Stimulated activated CD4-positive, alpha-beta T cell treated with anti-CD3 and anti-CD28 coated beads, TNF-alpha, amount 100 ng/mL, for 4 hours (primary cell): ENCODE data around the gene LYSMD3.
"Not testable (repeated sequence)": the region's sequence is repeated elsewhere in the genome, so short reads cannot be mapped to it uniquely, and the experiment has no call there.

Experiments
- DNase-seq, 3 experiments: peaks; one replicate each; pipeline ENCODE4 v3.0.0-alpha.2; 2020; ENCODE audit warnings: low read depth in 3 of 3

Gene LYSMD3

DNA sequence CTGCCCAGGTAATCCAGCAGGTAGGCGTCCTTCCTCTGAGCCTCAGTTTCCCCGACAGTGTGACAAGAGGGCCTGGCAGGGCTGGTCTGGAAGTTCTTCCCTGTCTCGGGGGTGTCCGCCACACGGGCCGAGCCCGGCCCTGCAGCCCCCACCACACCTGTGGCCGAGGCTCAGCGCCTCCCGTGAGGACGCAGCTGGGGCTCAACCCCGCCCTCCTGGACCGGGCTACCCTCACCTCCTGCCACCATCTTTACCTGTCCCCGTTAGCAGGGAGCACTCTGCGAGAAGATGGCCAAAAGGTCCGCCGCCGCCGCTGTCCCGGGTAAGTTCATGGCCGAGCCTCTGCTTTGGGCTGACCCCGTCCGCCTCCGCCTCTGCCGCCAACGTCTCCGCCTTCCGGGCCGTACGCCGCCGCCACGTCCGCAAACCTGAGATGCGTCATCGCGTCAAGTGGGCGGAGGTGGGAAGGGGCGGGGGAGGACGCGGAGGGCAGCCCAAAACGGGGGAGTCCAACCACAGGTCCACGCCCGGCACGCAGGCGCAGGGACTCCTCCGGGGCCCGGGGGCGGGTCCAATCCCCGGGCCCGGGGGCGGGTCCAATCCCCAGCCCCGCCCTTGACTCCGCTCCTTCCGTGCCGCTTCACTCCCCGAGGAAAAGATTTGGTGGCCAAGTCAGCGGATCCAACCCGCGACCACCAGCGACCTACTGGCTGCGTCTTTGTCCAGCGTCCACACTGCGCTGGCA lies at the start of gene LYSMD3:
LYSMD3 (minus strand) TSS at position 391 of the 745 bp plus-strand sequence. CDS start 4,295 bp downstream, outside the sequence.
- DNase-seq, result peak; percentile 93 to 96 (median 95)

DNA sequence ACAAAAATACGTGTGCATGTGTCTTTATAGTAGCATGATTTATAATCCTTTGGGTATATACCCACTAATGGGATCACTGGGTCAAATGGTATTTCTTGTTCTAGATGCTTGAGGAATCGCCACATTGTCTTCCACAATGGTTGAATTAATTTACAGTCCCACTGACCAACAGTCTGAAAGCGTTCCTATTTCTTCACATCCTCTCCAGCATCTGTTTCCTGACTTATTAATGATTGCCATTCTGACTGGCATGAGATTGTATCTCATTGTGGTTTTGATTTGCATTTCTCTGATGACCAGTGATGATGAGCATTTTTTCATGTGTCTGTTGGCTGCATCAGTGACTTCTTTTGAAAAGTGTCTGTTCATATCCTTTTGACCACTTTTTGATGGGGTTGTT lies 47.2 kb upstream of the LYSMD3 start:
- not testable (repeated sequence) for DNase-seq

DNA sequence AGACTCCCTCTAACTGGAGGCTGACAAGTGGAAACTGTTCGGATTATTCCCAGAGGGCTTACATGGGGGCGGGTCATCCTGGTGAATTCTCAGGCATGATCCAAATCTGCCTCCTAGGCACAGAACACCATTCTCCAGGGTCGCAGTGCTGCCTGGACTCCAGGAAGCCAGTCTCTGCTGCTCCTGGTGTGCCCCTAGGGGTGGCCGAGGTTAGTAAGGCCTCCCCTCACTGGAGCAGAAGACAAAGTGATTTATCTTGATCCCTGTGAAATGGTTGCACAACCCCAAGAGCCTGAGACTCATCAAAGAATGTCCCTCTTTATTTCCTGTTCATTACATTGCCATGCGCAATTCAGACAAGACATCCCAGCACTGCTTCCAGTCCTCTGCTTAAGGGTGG lies 46.3 kb upstream of the LYSMD3 start:
- no peak for DNase-seq

GRCh38 chr5:90571147-90571773 lies 41.9 kb upstream of the LYSMD3 start:
- no peak for DNase-seq

GRCh38 chr5:90570034-90570433 lies 40.6 kb upstream of the LYSMD3 start:
- no peak for DNase-seq

DNA sequence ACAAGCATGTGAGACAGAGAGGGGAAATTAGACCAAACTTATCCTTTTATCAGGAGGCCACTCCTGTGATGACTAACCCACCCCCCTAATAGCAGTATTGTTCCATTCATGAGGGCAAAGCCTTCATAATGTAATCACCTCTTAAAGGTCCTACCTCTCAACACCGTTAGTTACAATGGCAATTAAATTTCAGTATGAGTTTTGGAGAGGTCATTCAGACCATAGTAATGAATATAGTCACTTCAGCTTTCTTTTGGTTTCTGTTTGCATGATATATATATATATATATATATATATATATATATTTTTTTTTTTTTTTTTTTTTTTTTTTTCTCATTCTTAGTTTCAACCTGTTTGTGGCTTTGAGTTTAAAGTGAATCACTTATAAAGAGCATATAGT lies 39.7 kb upstream of the LYSMD3 start:
- no peak for DNase-seq

DNA sequence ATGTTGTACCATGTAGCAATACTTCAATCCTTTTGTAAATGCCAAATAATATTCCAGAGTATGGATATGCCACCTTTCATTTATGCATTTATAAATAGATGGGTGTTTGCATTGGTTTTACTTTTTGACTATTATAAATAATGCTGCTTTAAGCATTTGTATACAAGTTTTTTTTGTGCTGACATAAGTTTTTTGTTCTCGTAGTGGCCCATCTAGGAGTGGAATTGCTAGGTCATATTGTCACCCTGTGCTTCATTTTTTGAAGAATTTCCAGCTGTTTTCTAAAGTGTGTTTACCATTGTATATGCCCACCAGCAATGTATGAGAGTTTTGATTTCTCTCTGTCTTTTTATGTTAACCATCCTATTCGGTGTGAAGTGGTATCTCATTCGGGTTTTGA lies 36.1 kb upstream of the LYSMD3 start:
- DNase-seq, result no peak

GRCh38 chr5:90563108-90563507 lies 33.7 kb upstream of the LYSMD3 start:
- DNase-seq, result no peak

DNA sequence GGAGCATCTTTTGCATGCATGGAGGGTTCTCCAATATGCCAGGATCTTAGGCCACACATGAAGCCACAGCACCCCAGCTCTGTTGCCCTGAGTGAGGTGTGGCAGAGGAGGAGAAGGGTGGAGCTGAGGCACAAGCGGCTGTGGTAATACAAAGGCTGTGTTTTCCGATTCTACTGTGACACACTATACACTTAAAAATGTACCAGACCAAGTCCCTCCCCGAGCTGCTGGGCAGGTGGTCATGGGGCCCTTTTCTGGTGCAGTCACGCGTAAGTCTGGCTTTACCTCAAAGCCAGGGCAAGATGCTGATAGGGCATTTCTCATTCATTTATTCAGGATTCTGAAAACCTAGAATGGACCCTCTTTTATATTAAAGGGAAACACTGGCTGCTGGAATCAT lies 33.0 kb upstream of the LYSMD3 start:
- DNase-seq, result no peak

GRCh38 chr5:90561766-90562165 lies 32.4 kb upstream of the LYSMD3 start:
- no peak for DNase-seq

DNA sequence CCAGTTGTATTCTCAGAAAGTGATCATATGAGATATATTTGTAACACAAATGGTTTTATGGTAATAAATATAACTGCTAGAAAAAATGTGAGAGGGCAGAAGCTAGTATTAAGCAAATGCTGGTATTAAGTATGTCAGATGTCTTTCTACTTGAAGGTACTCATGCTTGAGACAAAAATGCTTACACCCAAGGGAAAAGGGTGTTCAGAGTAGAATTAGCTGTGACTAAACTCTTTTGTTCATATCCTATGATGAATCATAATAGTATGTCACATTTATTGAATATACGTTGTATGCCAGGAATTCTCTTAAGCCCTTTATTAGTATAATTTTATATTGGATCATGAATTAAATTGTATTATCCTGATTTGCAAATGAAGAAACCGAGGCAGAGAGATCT lies 31.4 kb upstream of the LYSMD3 start:
- no peak for DNase-seq

DNA sequence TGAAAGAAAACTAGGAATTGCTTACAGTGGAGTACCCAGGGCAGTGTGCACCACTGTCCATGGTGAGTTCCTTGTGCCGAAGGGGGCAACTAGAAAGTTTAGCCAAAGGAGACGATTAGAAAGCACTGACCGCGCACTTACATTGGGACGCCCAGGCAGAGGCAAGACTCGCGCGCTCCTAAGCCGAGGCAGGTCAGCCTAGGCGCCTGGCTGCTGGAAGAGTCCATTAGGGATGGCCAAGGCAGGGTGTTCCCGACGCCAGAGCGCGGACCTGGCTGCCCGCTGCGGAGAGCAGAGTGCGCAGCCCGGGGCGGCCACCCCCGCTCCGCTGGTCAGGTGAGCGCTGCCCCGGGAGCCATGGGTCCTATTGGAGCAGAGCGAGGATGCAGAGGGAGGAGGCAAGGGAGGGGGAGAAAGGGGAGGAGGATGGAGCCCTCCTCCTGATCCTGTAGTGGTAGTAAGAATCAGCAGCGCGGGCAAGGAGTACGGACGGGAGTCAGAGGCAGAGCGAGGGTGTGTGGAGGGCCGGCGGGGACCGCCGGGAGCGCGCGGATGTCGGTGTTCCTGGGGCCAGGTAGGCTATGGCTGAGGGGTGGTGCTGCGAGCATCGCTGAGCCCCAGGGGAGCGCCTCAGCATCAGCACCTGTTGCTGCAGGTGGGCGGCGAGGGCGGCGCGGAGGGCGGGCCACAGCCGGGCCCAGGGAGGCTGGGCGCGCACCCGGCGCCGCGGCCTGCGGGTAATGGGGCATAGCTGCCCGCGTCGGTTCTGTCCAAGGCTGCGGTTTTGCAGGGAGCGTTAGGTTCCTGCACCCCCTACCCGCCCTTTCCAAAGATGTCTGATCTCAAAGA lies 29.2 kb upstream of the LYSMD3 start, which contains the start of gene ADGRV1:
ADGRV1 (plus strand) TSS at position 454 of the 849 bp plus-strand sequence; CDS start at position 553, 99 bp downstream.
- DNase-seq, result no peak

DNA sequence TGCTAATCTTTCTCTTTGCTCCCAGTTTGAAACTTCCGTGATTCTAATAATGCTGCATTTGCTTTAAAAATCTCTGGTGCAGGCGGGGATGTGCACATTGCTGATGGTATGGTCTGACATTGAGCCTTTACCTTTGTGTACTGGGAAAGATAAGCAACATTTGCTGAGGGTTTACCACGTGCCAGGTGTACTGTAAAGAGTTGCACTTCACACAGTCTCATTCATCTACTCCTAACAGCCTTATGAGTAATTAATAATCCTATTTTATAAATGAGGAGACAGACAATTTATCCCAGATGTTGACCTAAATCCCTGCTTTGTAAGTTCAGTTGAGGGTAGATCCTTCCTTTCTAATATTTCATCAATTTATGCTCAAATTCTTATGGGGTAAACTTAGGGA lies 28.5 kb upstream of the LYSMD3 start:
- DNase-seq, result no peak

GRCh38 chr5:90557391-90557790 lies 28.0 kb upstream of the LYSMD3 start:
- no peak for DNase-seq

DNA sequence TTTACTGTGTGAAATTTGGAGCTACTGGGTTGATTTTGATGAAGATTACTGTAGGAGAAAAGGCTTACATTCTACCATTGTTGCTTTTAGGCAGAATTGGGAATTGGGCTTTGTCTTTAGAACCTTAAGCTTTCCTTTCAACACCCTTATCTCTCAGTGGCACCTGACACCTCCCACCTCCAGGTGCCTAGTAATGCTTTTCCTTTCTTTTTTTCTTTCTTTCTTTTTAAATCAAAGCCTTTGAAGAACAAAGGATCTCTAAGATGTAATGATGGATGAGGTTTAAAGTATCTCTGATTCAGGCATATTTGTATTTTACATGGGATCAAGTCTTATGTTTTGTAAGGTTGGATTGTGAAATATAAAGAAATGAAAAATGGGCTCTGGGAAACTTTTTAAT lies 26.3 kb upstream of the LYSMD3 start:
- no peak for DNase-seq

DNA sequence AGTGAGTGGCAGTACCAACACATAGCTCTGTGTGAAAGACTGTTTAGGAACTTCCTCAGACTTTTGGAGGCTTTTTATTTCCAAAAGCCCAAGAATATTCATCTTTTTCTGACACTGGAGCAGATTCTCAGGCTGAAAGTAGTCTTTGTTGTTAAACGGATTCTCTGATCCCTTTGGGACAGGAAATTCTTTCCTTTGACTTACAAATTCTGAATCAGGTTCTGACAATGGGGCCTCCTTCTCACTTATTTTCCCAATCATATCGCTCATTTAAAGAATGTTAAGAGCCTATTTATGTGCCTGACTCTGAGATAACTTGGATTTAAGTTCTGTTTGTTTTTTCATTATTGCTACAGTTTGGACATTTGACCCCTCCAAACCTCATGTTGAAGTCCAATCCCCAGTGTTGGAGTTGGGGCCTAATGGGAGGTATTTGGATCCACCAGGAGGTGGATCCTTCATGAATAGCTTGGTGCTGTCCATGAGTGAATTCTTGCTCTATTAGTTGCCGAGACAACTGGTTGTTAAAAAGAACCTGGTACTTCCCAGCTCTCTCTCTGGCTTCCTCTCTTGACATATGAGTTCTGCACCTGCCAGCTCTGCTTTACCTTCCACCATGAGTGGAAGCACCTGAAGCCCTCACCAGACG lies 25.1 kb upstream of the LYSMD3 start:
- DNase-seq, result no peak

GRCh38 chr5:90553711-90554110 lies 24.3 kb upstream of the LYSMD3 start:
- no peak for DNase-seq

DNA sequence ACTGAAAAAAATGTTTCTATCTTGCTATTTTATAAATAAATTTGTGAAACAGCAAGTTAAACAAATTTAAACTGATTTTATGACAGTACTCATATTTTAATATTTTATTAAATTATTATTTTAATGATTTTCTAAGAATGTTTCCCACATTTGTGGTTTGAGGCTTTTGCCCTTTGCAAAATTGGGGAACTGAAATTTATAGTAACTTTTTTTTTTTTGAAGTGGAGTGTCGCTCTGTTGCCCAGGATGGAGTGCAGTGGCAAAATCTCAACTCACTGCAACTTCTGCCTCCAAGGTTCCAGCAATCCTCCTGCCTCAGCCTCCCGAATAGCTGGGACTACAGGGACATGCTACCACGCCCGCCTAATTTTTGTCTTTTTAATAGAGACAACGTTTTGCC lies 22.0 kb upstream of the LYSMD3 start:
- DNase-seq, result no peak

- no peak for DNase-seq
These were observed 21.6 kb upstream of the LYSMD3 start for GRCh38 chr5:90550963-90551362.

DNA sequence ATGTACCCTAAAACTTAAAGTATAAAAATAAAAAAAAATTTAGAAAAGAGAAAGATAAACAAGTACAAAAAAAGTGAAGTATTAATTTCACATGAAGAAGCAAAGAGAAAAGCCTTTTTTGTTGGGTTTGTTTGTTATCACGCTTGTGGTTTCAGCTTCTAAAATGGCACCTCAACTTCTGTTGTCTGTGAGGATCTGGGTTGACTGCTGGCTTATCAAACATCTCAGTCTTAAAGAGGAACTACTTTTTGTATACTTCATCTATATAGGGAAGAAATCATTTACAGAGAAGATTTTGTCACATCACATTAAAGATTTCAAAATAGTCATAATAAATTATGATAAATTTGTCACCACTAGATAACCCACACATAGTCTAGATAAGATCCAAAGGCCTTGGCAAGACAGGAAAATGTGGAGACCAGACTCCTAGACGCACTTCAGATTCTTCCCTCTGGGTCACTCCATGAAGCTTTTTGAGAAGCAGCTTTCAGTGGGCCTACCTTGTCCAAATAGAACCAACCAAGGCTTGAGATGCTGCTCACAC lies 20.4 kb upstream of the LYSMD3 start:
- DNase-seq, result no peak

- no peak for DNase-seq
These were observed 19.8 kb upstream of the LYSMD3 start for GRCh38 chr5:90549223-90549622.
